HG03457 (cell line): ENCODE measurements around the gene C6orf132.
"Not testable (repeated sequence)": the region's sequence is repeated elsewhere in the genome, so short reads cannot be mapped to it uniquely, and the experiment has no call there.

ENCODE experiments used
- ATAC-seq: cut with Tn5 transposase; IDR thresholded peaks from one replicate; pipeline ENCODE4 v1.9.1; 2021; ENCODE audit warnings: moderate number of reproducible peaks; ENCODE audit not compliant: unreplicated experiment

Gene C6orf132

DNA sequence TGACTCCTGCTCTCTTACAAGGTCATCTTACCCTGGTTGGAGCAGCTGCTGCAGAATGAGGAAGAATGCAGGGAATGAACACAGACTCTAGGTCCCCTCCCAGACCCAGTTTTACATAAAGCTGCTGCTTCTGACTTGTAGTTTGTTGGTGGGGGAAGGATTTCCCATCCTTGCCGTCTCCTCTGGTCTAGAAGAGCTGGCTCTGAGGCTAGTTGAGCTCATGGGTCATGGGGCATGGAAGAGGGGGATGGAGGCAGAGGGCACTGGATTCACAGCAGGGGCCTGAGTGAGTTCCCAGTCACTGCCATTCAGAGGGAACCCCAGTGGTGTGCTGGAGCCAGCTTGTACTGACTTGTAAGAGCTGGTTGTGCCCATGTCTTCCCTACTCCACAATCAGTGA lies 21.6 kb upstream of the C6orf132 start:
- no peak for ATAC-seq

DNA sequence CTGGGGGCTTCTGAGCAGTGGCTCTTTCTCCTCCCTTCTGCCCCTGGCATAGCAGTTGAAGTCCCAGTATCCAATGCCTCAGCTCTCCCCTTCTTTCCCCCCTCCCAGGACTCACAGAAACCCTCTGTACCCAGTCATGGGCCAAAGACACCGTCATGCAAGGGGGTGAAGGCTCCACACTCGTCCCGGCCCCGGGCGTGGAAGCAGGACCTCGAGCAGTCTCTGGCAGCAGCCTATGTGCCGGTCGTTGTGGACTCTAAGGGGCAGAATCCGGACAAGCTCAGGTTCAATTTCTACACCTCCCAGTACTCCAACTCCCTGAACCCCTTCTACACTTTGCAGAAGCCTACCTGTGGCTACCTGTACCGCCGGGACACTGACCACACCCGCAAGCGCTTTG lies 20.4 kb upstream of the C6orf132 start:
- no peak for ATAC-seq

DNA sequence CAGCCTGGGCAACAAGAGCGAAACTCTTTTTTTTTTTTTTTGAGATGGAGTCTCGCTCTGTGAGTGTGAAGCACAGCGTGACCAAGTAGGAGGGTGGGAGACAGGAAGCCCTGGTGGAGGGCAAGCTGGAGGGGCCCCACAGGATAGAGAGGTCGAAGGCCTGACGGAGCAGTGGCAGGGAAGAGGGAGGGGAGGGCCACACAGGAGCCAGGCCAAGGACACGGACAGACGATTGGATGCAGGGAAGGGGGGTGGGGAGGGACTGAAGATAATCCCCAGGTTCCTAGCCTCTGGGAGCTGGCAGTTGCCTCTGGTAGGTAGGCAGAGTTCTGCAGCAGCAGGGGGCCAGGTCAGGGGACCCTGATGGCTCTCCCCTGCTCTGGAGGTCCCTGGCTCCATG lies 20.0 kb upstream of the C6orf132 start:
- no peak for ATAC-seq

DNA sequence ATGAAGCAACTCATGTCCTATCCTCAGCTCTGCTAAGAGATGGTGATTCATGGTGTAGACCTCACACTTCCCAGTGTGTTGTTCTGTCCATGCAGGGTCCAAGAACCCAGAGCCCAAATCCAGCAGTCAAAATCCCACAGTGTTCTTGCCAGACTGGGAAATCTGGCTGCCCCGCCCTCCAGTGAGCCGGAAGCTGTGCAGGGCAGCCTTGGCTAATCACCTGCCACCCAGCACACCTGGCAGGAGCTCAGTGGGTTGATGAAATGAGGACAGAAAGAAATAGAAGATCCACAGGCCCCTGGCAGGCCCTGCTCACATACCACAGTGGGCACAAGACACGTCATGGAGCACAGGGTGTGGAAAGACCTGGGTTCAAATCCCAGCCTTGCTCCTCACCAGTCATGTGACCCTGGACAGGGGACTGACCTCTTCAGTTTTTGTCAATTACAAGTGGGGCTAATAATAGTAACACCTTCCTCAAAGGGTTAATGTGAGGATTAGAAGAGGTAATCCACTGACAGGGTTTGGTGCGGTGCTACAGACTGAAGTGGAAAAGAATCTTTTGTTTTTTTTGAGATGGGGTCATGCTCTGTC lies 17.1 kb upstream of the C6orf132 start:
- ATAC-seq: no peak

DNA sequence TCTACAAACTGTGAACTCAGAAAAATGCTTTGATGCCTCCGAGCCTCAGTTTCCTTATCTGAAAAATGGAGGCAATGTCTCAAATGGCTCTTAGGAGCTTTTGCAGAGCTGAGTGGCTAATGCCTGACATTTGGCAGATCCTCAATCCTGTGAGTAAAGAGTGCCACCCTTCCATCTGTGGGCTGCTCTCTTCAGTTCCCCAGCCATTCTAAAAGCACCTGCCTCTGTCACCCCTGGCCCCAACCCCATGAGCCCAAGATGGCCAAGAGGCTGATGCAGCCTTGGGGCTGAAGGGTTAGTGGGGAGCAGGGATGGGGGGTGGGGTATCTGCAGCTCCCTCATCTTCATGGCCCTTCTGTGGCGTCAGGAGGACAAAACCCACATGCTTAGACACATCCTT lies 16.2 kb upstream of the C6orf132 start:
- ATAC-seq: no peak

DNA sequence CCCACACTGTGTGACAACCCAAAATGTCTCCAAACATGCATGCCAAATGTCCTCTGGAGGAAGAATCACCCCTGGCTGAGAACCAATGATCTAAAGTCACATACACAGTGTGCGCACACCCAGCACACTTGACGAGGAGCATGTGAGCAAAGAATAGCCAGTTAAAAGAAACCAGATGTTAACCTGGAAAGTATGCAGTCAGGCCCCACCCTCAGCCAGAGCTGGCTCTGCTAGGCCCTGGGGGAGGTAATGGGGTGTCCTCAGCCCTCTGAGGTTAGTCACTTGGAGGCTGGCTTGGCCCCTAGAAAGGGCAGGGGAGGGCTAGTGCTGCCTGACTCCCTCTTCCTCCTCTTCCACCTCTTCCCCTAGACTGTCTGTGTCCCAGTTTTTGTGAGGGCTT lies 15.6 kb upstream of the C6orf132 start:
- no peak for ATAC-seq

DNA sequence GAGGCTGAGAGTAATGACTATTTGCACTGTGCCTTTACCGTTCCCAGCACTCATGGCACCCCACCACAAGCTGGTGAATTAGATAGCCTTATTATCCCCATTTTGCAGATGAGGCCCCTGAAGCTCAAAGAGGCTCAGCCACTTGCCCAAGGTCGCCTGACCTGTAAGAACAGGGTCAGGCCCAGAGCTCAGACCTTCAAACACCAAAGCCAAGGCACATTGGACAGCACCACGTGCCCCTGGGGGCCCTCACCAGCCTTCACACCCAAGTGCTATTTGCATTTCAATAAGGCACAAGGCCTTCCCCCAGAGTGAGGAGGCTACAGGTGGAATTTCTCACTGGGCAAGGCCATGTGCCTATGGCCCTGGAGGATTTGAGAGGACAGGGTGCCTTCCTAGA lies 14.2 kb upstream of the C6orf132 start:
- no peak for ATAC-seq

DNA sequence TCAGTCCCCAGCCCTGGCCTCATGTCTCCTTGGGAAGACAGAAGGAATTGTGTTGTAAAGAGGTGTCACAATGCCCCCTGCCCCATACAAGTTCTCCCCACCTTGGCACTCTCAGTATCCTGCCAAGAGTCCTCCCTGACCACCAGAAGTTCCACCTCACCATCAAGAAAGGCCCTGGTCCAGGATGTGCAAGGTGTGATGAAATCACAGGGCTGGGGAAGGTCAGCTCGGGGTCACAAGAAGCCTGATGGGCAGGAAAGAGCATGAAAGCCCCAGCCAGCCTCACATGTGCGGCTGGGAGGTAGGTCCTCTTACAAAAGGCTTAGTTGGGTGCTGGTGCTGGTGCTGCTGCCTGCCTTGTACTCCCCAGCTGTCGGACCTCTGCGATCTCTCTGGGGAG lies 12.9 kb upstream of the C6orf132 start:
- ATAC-seq: no peak

DNA sequence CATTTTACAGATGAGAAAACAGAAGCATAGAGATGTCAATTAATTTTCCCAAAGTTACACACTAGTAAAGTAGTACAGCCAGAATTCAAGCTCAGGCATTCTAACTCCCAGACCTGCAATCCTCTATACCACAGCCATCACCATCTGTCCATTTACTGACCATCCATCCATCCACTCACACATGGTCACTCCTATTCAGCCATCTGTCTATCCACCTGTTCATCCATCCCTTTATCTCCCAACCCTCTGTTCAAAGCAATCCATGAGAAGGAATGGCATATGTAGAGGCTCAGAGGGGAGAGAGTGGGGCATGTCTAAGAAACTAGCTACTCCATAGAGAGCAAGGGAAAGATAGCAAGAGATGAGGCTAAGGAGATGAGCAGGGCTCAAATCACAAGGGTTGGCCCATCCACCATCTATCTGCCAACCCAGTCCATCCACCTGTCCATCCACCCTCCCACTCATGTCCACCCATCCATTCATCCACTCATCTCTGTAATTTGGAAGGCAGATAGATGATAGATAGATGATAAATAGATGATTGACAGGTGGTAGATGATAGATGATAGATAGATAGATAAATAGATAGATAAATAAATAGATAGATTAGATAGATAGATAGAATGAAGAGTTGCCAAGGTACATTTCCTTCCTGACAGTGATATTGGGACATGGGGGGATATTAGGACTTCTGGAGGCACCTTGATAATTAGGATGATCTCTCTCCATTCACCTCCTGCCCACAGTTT lies 12.2 kb upstream of the C6orf132 start:
- ATAC-seq: no peak

DNA sequence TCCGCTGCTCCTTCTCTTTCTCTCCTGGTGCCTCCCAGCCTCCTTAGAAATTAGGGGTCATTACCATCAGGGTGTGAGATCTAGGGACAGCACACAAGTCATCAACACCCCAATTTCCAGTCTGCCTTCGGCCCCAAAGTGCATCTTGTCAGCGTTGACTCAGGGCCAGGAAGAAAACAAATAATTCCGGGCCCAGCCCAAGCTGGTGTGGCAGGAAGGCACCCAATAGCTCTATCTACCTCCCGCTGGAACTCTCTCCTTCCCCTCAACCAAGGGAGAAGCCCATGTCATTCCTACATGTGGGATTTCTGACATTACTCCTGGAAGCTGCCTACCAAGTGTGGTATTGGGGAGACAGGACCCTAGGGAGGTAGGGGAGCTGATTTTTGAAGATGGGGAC lies 11.5 kb upstream of the C6orf132 start:
- ATAC-seq: no peak

DNA sequence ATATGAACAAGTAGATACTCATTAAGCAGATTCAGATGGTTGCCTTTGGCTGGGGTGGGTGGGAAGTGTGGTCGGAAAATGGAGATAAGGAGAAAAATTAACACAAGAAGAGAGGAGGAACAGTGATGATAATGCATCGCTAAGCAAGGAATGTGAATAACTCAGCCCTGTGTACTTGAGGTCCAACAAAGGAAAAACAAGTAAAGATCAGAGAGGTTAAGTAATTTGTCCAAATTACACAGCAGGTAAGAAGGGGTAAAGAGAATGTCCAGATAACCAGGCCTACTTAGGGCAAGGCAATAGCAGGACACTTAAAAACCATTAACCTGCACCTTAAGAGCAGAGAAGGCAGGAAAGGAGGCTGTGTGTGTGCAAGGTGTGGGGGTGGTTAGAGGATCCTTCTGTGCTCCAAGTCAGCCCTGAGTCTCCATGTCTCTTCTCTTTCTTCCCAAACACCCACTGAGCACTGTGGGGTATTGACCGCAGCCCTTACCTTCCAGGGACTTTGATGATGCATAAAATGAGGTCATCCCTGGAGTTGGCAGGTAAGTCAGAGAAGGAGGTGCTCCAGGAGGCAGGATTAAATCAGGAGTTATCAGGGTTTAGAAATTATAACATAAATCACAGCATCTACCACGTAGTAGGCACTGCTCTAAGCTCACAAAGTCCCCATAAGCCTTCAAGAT lies 10.3 kb upstream of the C6orf132 start:
- not testable (repeated sequence) for ATAC-seq

DNA sequence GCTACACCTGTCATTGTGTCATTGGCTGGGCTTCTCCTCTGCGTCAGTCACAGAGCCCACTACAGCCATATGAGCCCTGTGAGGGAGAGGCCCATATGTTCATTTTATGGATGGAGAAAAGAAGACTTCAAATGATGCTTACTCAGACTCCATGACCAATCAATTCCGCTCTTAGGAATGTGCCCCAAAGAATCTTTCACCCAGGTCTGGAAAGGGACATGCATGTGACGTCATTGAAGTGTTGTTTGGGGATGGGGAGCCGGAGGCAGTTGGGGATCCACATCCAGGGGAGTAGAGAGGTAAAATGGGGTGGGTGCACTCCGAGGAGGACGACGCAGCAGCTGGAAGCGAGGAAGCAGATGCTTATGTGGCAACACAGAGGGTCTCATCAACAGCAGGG lies 9.6 kb upstream of the C6orf132 start:
- no peak for ATAC-seq

DNA sequence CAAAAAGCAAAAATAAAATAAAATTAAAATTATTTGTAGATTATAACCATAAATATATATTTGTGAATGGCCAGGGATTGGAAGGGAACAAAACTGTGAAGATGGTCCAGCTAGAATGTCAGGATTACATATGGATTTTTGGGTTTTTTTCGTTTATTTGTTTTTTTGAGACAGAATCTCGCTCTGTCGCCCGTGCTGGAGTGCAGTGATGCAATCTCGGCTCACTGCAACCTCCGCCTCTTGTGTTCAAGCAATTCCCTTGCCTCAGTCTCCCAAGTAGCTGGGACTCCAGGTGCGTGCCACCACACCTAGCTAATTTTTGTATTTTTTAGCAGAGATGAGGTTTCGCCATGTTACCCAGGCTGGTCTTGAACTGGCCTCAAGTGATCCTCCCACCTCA lies 7.8 kb upstream of the C6orf132 start:
- ATAC-seq: no peak

DNA sequence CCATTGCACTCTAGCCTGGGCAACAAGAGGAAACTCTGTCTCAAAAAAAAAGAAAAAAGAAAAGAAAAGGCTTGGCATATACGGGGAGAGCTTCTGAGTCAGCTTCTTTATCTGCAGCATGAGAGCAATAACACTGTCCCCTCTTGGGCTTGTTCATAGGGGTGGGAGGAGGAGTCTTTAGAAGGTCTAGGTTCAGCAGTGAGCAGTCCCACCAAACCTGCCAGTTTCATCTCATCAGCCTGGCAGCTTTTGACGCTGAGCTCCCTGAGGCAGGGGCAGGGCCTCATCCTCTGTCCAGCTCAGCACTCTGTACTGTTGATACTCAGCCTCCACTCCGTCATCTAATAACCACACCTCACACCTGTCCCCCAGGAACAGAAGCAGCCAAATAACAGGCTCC lies 5.6 kb upstream of the C6orf132 start:
- ATAC-seq: no peak

DNA sequence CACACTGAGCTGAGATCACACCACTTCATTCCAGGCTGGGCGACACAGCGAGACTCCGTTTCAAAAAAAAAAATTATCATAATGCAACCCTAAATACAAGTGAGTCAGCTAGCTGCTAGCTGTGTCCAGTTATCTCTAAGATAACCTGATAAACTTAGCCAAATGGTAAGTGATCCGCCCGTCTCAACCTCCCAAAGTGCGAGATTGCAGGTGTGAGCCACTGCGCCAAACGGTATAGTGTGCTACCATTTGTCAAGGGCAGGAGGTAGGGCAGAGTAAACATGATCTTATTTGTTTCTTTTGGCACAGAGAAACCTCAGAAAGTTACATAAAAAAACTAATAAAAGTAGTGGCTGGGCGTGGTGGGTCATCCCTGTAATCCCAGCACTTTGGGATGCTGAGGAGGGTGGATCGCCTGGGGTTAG lies 4.7 kb upstream of the C6orf132 start:
- no peak for ATAC-seq

DNA sequence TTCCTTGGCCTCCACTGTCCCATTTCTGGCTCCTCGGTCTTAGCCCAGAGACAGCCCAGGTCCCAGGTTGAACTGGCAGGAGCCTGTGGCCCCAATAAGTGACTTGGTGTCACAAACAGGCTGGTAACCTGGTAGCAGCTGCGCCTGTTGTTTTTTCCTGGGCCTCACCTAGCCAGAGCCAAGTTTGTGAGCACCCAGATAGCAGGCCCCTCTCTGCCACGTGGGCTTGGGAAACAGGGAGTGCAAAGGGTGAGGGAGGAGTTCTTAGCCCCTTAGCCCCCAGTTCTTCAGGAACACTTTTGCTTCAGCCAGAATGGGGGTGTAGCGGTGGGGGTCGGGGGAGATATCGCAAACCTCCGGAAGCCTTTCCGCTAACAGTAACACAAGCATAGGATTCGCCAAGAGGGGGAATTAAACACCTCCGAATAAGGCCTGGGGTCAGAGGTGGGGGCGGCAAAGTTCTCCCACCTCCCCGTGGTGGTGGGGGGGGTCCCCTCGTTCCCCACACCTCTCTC lies 760 bp downstream of the C6orf132 start:
- ATAC-seq: no peak

DNA sequence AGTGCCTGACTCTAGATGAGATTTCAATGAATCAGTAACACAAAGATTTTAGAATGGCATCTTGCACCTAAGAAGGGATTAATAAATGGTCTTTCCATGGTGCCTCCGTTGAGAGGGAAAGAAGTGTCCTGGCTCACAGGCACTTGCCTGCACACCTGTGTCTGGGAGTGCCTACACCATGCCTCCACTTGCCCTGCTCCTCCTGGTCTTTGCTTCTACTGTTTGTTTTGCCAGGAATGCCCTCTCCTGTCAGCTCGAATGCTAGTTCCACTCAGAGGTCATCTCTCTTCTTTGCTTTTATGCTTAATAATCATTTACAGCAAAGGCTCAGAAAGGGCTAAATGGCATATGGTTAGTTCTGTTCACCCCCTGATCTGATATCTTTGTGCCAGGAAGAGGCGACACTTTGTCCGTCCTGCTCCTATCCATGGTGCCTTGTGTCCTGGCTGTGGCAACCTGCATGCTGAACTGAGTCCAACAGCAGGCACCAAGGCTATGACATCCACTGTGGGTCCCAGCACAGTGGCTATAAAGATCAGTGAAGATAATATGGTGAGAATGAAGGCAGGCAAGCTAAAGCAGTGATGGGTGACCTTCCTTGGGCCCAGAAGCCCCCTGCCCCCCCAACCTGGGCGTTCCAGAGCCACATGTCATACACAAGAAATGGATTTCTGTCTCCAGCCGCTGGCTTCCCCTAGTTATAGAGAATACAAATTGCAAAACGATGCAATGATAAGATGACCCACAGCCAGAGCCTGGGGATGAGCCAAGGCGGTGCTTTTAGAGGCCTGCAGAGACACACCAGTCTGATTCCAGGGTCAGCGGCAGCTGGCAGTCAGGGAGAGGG lies 1.4 kb downstream of the C6orf132 start:
- no peak for ATAC-seq

DNA sequence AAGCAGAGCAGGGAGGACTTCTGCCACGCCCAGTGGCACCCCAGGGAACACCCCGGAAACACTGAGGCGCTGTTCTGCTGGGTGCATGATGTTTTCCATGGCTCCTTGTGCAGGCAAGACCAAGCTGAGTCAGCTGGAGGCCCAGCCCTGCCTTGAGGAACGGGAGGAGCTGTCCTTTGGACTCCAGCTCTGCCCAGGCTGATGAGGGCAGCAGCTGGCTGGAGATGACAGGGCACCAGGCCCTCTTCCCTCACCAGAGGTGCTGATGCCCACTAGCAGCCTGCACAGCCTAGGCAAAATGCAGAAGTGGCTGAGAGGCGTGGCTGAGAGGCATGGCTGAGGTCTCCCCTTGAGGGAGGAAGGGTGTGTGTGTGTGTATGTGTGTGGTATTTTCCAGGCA lies 2.4 kb downstream of the C6orf132 start:
- ATAC-seq: no peak

DNA sequence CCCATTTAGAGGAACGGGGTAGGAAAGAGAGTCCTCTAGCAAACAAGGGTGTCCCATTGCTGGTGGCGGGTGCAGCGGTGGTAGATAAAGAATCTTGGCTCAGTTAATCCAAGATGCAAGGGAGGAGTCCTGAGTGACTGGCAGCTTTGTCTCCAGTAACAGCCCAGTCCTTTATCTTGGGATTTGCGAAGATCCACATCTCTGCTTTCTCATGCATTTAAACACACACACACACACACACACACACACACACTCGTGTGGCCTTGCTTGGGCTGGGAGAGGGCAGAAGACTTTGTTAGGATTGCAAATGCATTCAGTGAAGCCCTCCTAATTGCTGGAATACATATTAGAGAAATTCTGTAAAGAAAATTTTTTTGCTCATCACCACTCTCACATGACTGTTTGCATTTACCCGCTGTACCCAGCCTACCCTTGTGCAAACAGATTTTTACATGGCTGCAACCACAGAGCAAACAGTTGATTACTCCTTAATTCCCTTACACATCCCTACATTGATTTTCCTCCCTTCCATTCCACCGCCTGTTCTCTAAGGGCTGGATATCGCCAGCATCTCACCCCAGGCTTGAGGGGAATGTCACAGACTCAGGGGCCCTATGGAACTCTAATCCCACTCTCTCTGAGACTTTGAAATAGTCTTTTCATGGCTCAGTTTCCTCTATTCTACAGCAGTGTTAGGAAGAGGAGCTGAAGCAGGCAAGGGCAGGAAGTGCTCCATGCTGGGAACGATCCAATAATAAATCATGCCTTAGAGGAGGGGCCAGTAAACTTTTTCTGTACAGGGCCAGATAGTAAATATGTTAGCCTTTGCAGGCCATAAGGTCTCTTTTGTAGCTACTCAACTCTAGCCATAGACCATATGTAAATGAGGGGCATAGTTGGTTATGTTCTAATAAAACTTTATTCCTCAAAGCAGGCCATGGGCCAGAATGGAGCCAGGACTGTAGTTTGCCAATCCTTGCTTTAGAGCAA lies 3.5 kb downstream of the C6orf132 start:
- ATAC-seq: no peak

DNA sequence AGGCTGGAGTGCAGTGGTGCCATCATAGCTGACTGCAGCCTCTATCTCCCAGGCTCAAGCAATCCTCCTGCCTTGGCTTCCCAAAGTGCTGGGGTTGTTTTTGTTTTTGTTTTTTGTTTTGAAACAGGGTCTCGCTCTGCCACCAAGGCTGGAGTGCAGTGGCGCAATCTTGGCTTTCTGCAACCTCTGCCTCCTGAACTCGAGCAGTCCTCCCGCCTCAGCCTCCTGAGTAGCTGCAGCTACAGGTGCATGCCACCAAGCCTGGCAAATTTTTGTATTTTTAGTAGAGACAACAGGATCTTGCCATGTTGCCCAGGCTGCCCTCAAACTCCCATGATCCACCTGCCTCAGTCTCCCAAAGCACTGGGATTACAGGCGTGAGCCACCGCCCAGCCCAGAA lies 4.2 kb downstream of the C6orf132 start:
- ATAC-seq: no peak
